T47D (cell line): ENCODE results near the gene ZSCAN16.
"Not testable (repeated sequence)": the region's sequence is repeated elsewhere in the genome, so short reads cannot be mapped to it uniquely, and the experiment has no call there.

ENCODE experiments used
- DNase-seq, 2 experiments: peaks; one replicate each; pipeline versions ENCODE4 v3.0.0 to v3.0.0-alpha.2; 2011 to 2012; ENCODE audit warnings: low read depth in 1 of 2, low spot score in 1 of 2
- JUND ChIP-seq: IDR thresholded peaks from 2 replicates; pipeline ENCODE4 v1.6.1; 2012; ENCODE audit warnings: low read depth
- in situ Hi-C: cut with HindIII; loops from 2 replicates; pipeline ENCODE4 v1.10.0; 2016; ENCODE audit warnings: low sequenced_read_pairs, low pct_unique_long_range_greater_than_20kb

The ZSCAN16 gene

DNA sequence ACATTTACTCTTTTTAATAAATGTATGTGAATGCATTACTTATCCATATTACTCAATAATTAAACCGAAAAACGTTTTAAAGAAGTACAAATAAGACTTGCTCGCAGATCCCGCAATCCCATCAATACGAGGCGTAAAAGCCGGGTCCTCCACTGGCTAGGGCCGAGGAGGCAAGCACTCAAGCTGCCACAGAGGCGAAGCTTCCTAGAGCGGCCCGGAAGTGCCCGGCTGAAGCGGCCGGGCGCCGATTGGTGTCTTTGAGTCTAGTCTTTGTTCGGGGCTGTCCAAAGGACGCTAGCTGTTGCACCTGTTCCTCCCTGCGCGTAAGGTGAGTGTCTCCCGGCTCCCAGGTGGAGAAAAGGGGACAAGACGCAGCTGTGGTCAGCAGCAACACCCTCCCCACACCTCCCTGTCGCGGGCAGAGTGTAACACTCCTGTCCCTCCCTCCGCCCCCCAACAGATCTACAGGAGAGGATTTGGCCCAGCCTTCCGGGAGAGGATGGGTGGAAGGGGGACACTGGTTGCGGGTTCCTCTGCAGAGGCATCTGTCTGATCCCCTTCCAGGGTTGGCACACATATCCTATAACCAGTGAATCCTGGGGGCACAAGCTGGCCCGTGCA is at the start of gene ZSCAN16:
ZSCAN16 (plus strand) TSS at position 260 of the 621 bp plus-strand sequence. CDS start 835 bp downstream, outside the sequence.
- no peak for TF ChIP-seq JUND
- in situ Hi-C loops = no loop called here
- DNase-seq = peak; percentile 63 to 93

DNA sequence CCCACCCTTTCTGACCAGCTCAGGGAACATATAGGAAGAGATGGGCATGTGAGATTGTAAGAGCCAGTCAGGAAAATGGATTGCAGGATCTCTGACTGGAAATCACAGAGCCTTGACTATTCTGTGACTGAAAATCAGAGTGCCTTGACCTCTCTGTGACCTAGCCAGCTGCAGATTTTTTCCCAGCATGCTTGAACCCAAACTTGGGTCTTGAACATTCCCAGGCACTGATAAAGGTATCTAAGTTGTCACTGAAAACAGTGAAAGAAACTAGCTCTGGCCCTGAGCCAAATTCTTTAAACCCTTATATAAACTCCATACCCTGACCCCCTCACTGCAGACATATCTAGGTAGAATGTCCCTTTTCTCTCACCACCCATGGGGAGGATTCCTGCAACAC is 46.4 kb upstream of the ZSCAN16 start:
- DNase-seq = no peak
- TF ChIP-seq JUND = no peak
- in situ Hi-C loops = no loop called here

DNA sequence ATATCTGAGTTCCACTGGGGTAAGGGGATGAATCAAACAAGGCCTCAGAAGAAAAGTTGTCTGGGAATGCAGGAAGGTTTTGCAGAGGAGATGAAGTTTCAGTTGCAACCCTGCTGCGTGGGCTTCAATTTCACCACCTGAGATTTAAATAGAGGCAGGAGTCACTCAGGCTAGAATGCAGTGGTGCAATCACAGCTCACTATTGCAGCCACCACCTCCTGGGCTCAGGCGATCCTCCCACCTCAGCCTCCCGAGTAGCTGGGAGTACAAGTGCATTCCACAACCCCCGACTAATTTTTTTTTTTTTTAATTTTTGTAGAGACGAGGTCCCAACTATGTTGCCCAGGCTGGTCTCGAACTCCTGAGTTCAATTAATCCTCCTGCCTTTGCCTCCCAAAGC is 45.6 kb upstream of the ZSCAN16 start:
- no peak for TF ChIP-seq JUND
- in situ Hi-C loops = no loop called here

DNA sequence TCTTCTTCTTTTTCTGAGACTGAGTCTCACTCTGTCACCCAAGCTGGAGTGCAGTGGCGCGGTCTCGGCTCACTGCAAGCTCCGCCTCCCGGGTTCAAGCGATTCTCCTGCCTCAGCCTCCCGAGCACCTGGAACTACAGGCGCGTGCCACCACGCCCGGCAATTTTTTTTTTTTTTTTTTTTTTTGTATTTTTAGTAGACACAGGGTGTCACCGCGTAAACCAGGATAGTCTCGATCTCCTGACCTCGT is 44.1 kb upstream of the ZSCAN16 start, which contains the start of gene ZNF165:
ZNF165 (plus strand) TSS at position 188 of the 250 bp plus-strand sequence. CDS start 4,913 bp downstream, outside the sequence.
- in situ Hi-C loops = not testable (repeated sequence)

More for the DNA sequence above, 45.6 kb upstream of the ZSCAN16 start:
- DNase-seq = no peak

DNA sequence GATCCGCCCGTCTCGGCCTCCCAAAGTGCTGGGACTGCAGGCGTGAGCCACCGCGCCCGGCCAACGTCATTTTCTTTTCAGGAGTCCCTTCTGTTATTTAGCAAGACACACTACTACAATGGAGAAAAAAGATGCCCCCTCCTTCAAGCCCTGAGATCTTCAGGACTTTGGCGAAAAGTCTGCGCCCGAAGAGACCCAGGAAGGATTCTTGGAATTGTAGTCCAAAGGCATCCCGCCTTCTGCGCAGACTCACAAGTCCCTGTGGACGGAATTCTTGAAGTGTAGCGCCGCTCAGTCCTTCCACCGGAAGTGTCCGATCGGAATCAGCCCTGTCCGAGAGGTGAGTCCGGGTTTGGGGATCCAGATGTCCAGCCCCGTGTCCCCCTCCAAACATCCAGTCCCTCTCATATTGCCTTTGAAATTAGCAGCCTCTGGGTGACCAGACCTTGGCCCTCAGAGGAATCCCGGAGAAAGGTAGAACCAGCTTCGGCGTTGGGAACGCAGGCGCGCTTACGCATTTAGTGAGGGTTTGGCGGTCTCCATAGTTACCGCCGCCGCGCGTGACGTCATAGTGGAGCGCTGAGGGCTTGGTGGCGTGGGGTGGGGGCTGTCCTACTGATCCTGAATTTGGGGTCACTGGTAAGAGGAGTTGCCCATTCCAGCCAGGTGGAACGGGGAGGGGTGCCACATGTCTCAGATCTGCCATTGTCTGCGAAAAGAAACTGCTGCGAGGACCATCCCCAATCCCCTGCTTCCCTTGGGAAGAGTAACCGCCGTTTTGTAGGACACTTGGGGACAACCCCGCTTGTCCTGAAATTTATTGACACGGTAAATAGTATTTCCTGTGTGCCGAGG is 43.6 kb upstream of the ZSCAN16 start:
- TF ChIP-seq JUND = no peak
- DNase-seq = peak; percentile 73 to 98
- in situ Hi-C loops = no loop called here

More for the DNA sequence above, 44.1 kb upstream of the ZSCAN16 start, which contains the start of gene ZNF165:
- not testable (repeated sequence) for DNase-seq

DNA sequence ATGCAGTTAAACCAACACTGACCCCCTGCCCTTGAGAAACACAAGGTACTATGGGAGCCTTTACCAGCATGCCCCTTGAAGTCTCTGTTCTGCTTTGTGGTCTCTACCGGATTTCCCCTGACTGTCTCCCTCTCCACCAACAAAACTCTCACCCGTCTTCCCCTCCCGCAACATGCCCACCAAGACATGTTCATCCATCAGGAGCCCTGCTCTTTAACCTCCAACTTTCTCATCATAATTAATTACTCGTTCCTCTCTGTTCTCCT is 43.0 kb upstream of the ZSCAN16 start:
- DNase-seq = no peak
- in situ Hi-C loops = no loop called here
- no peak for TF ChIP-seq JUND

DNA sequence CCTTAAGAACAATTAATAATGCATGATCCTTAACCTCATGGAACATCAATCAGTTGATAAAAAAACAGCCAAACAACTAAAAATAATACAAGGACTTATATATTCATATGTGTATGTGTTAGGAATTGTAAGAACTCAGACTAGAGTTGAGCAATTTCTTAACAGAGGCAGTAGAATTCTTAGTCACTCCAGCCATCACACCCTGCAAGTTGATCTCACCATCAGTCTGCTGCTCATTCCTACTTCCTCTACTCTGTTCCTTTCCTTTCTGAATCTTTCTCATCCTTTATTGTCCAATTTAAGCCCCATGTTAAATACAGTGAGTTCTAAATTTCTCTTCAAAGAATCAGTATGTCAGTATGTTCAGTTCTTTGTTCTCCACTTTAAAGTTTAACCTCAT is 41.5 kb upstream of the ZSCAN16 start:
- no peak for TF ChIP-seq JUND
- in situ Hi-C loops = no loop called here
- DNase-seq = no peak

DNA sequence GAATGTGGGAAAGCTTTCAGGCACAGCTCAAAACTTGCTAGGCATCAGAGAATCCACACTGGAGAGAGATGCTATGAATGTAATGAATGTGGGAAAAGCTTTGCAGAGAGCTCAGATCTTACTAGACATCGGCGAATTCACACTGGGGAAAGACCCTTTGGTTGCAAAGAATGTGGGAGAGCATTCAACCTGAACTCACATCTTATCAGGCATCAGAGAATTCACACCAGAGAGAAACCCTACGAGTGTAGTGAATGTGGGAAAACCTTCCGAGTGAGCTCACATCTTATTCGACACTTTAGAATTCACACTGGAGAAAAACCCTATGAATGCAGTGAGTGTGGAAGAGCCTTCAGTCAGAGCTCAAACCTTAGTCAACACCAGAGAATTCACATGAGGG is 35.4 kb upstream of the ZSCAN16 start:
- no peak for TF ChIP-seq JUND
- in situ Hi-C loops = no loop called here
- DNase-seq = peak in 1 of 2 experiments; percentile 26

DNA sequence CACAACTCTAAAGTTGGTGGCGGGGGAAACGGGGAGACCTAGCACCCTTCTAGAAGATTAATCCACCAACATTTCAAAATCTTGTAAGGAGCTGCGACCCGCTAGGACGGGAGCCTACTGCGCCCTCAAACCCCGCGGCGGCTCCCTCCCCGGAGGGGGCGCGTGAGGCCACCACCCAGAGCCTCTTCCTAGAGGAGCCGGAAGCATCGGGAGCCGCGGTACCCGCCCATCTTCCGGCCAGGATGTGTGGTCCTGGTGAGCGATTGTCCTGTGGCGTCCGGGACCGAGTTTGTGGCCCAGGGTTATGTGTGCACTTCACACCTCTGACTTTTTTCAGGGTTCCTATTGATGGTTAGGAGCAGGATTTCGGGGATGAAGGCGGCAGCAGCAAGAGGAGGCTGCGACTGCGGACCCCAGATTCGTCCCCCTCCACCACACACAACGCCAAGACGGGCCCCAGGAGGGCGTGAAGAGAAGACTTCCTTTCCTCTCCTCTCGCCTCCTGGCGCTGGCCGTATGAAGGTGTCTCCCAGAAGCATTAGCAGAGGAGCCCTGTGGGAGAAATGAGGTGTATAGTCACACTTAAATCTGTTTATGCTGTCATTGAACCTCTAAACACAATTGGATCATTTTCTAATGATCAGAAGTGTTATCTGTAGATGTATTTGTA is 33.4 kb upstream of the ZSCAN16 start:
- no peak for DNase-seq
- no peak for TF ChIP-seq JUND
- in situ Hi-C loops = no loop called here

DNA sequence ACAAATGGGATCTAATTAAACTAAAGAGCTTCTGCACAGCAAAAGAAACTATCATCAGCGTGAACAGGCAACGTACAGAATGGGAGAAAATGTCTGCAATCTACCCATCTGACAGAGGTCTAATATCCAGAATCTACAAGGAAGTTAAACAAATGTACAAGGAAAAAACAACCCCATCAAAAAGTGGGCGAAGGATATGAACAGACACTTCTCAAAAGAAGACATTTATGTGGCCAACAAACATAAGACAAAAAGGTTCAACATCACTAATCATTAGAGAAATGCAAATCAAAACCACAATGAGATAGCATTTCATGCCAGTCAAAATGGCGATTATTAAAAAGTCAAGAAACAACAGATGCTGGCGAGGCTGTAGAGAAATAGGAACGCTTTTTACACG is 22.2 kb upstream of the ZSCAN16 start:
- in situ Hi-C loops, DNase-seq: not testable (repeated sequence)

DNA sequence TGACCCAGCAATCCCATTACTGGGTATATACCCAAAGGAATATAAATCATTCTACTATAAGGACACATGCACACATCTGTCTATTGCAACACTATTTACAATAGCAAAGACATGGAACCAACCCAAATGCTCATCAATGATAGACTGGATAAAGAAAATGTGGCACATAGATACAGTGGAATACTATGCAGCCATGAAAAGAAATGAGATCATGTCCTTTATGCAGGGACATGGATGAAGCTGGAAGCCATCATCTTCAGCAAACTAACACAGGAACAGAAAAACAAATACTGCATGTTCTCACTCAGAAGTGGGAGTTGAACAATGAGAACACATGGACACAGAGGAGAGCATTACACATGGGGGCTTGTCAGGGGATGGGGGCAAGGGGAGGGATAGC is 21.7 kb upstream of the ZSCAN16 start:
- DNase-seq, in situ Hi-C loops: not testable (repeated sequence)

DNA sequence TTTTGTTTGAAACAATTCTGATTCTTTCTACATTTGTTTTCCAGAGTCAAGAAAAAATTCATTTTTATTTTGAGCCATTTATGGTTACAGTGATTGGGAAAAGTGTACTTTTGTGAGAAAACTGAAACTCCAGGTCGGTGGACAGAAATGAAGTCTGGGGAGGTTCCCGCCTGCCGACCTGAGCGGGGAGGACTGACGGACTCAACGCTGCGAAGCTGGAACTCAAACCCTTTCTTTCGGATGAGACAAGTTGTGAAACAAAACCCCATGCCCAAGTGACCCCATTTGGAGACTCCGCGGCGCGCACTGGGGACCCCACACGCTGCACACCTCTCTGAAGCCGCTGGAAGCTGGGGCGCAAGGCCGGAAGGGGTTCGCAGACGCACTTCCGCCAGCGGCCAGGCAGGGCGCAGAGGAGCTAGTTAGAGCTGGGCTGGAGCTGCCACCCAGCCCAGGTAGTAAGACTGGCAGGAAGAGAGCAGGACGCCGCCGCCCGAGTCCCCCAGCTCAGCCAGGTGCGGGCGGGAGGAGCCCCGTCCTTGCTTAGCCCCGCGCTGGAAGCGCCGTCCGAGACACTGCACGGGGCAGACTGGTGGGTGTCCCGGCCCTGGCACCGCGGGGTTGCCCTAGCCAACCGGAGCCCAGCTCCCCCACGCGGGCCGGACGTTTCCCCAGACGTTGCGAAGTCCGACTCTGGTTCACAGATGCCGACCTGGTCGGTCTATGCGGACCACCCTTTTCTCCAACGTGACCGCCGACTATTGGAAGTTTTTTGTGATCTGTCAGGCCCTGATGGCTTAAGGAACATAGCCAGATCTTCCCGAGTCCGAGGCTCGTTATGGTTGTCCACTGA is 19.8 kb upstream of the ZSCAN16 start:
- in situ Hi-C loops = no loop called here
- peak; percentile 82 to 89 for DNase-seq
- TF ChIP-seq JUND = no peak

DNA sequence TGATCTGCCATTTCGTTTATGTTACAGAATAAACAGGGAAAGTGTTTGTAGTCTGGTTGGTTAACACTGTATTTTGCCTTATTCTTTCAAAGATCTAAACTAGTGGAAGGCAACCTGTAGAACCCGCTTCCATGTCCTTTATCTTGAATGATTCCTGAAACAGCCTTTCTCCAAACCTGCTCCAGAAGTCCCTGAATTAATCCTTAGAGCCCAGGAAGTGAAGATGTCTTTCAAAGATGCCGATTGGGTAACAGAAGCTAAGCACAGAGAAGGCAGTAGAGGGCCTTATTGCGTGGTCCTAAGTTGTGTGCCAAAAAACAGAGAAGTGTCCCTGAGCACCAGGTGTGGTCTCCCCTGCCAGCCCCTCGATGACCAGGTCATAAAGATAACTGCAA is 19.2 kb upstream of the ZSCAN16 start:
- in situ Hi-C loops = no loop called here
- DNase-seq = no peak
- TF ChIP-seq JUND = no peak
